K562 (cell line): ENCODE measurements around the gene ADAM15. TPM values are rescaled to one million over a fixed set of nuclear protein-coding genes. Genes with fewer than 3 reads are reported as not detected.
A peak's percentile ranks its signal among the peaks of the same experiment; 100 is the strongest.

Experiments used
- ARHGAP35 ChIP-seq: fragments of 450-650 bp; IDR thresholded peaks from 2 replicates; pipeline ENCODE4 v1.6.1; 2018; ENCODE audit not compliant: partially characterized antibody
- DMBX1 ChIP-seq: fragments of 250-450 bp; sonication (Bioruptor Pico); IDR thresholded peaks from 2 replicates; pipeline ENCODE4 v1.8.0; 2022; ENCODE audit warnings: inconsistent platforms, mild to moderate bottlenecking, moderate library complexity, borderline replicate concordance
- EGR1 ChIP-seq: fragments of 450-650 bp; conservative IDR thresholded peaks from 2 replicates; pipeline ENCODE4 v1.6.1; 2017; ENCODE audit warnings: mild to moderate bottlenecking
- GABPB1 ChIP-seq: sonication (generic); formaldehyde crosslinking; IDR thresholded peaks from 2 replicates; pipeline ENCODE4 v1.8.0; 2022; ENCODE audit warnings: mild to moderate bottlenecking, missing genetic modification reagents
- HMGN3 ChIP-seq: IDR thresholded peaks from 2 replicates; pipeline ENCODE4 v1.6.1; 2011; ENCODE audit warnings: borderline replicate concordance, low read depth, mild to moderate bottlenecking, mixed read lengths, low read length; ENCODE audit not compliant: insufficient read length; ENCODE audit errors: extremely low read depth
- KLF13 ChIP-seq: fragments of 450-650 bp; IDR thresholded peaks from 2 replicates; pipeline ENCODE4 v1.6.1; 2016; ENCODE audit warnings: missing genetic modification characterization, low read depth, mild to moderate bottlenecking, missing compliant biosample characterization, moderate library complexity, borderline replicate concordance
- MTA2 ChIP-seq: fragments of 450-650 bp; IDR thresholded peaks from 2 replicates; pipeline ENCODE4 v1.6.1; 2016; ENCODE audit warnings: low read depth
- NBN ChIP-seq: fragments of 450-650 bp; IDR thresholded peaks from 2 replicates; pipeline ENCODE4 v1.6.1; 2016; ENCODE audit warnings: low read depth, mild to moderate bottlenecking
- NFRKB ChIP-seq: fragments of 450-650 bp; IDR thresholded peaks from 2 replicates; pipeline ENCODE4 v1.6.1; 2016; ENCODE audit warnings: low read depth
- NFYB ChIP-seq: IDR thresholded peaks from 2 replicates; pipeline ENCODE4 v1.6.1; 2011; ENCODE audit warnings: mild to moderate bottlenecking, moderate library complexity; ENCODE audit not compliant: insufficient read length; ENCODE audit errors: extremely low read depth
- RBM14 ChIP-seq: fragments of 200-400 bp; formaldehyde crosslinking; IDR thresholded peaks from 2 replicates; pipeline ENCODE4 v1.6.1; 2018; ENCODE audit warnings: low read depth, mild to moderate bottlenecking, low read length, moderate library complexity, borderline replicate concordance; ENCODE audit not compliant: insufficient read depth
- RBM22 ChIP-seq: fragments of 200-400 bp; formaldehyde crosslinking; IDR thresholded peaks from 2 replicates; pipeline ENCODE4 v1.6.1; 2018; ENCODE audit warnings: low read length, low read depth; ENCODE audit not compliant: poor library complexity, severe bottlenecking
- TAF7 ChIP-seq: fragments of 450-650 bp; IDR thresholded peaks from 2 replicates; pipeline ENCODE4 v1.6.1; 2016; ENCODE audit warnings: missing genetic modification characterization, missing compliant biosample characterization
- VEZF1 ChIP-seq: fragments of 200-800 bp; sonication (Bioruptor generic); IDR thresholded peaks from 2 replicates; pipeline ENCODE4 v1.6.1; 2017; ENCODE audit warnings: missing genetic modification characterization, missing compliant biosample characterization
- ZNF174 ChIP-seq: fragments of 250-450 bp; sonication (Bioruptor Pico); IDR thresholded peaks from 2 replicates; pipeline ENCODE4 v1.4.0; 2020; ENCODE audit warnings: mild to moderate bottlenecking
- ZNF584 ChIP-seq: fragments of 200-800 bp; sonication (Bioruptor generic); IDR thresholded peaks from 2 replicates; pipeline ENCODE4 v1.6.1; 2016; ENCODE audit warnings: low read depth, mild to moderate bottlenecking, missing genetic modification characterization, missing compliant biosample characterization
- ZNF589 ChIP-seq: fragments of 200-800 bp; sonication (Bioruptor generic); IDR thresholded peaks from 2 replicates; pipeline ENCODE4 v1.6.1; 2016; ENCODE audit warnings: low read depth, missing genetic modification characterization, missing compliant biosample characterization
- ZNF707 ChIP-seq: fragments of 250-450 bp; sonication (Bioruptor Pico); conservative IDR thresholded peaks from 2 replicates; pipeline ENCODE4 v1.8.0; 2022; ENCODE audit warnings: inconsistent platforms, mild to moderate bottlenecking, moderate library complexity
- polyA plus RNA-seq, 8 experiments: library from polyadenylated mRNA; depleted of rRNA in 4 of 8; stranded (reverse) in 5 of 8; unstranded in 3 of 8; fragments of >200 nt; fragmentation: Nextera tagmentation in 2 of 8; fragmentation: Illumina TruSeq in 1 of 8; extraction: Ambion mirVana in 2 of 8; extraction: Trizol in 1 of 8; gene quantifications; 2 replicates each; pipeline versions ENCODE4 v1.2.1 to v1.2.3, GENCODE V29; 2011 to 2014; ENCODE audit warnings: inconsistent platforms in 1 of 8, missing spikeins in 1 of 8
- total RNA-seq, 7 experiments: library from RNA; depleted of rRNA in 6 of 7; stranded (reverse); fragments of >200 nt in 6 of 7; fragmentation: Illumina TruSeq in 2 of 7; extraction: Trizol in 2 of 7; gene quantifications; 2 replicates each; pipeline versions ENCODE4 v1.2.1 to v1.2.3, GENCODE V29; 2011 to 2021; ENCODE audit warnings: low replicate concordance in 1 of 7
- TF ChIP-seq, protein P1 (sequence below), 2 experiments: fragments of 450-650 bp; formaldehyde crosslinking in 1 of 2; IDR thresholded peaks; 2 replicates each; pipeline versions ENCODE4 v1.4.0 to v1.6.1; 2014 to 2020; ENCODE audit warnings: mild to moderate bottlenecking in 2 of 2, borderline replicate concordance in 1 of 2, low read depth in 1 of 2

ADAM15 gene
- total and polyA plus RNA-seq, 9 of the 15 experiments (the other 6 are each of a cell fraction or from before 2014, with no cell fraction given), result 0.69 to 72.3 (median 32.8) TPM

DNA sequence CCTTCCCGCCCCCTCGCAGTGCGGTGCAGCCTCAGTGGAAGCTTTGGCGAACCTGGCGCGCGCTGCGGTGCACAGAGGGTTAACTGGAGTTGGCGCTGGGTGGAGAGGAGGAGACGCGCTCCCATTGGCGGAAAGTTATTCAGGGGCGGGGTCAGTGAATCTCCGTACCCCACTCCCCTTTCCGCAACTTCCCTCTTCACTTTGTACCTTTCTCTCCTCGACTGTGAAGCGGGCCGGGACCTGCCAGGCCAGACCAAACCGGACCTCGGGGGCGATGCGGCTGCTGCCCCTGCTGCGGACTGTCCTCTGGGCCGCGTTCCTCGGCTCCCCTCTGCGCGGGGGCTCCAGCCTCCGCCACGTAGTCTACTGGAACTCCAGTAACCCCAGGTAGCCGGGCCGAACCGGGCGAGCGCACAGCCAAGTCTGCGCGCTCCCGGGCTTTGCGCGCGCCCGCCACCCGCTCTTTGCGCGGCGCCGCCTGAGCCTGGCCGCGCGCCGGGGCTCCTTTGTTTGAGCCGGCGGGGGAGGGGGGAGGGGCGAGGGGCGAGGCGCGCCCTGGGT lies 12.5 kb downstream of the ADAM15 start, which contains the start of gene EFNA4 (continued):
- TF ChIP-seq DMBX1 (CRISPR knock-in tag), result peak; percentile 28; the same call in 1 of the 2 replicates
- no peak for TF ChIP-seq ARHGAP35
- TF ChIP-seq TAF7, result 0 out of 2 replicates have a peak, but pooled peaks have one; percentile 48
- TF ChIP-seq NBN, result no peak; the same call in 1 of the 2 replicates
- TF ChIP-seq MTA2, result 0 out of 2 replicates have a peak, but pooled peaks have one; percentile 18
- TF ChIP-seq ZNF589 (CRISPR knock-in tag), result peak; percentile 36; the same call in 1 of the 2 replicates
- peak; percentile 90; the same call in 1 of the 2 replicates for TF ChIP-seq VEZF1
- peak; percentile 44 for TF ChIP-seq RBM22
- TF ChIP-seq NFRKB, result no peak
- TF ChIP-seq RBM14, result no peak
- peak; percentile 79 for TF ChIP-seq ZNF584 (CRISPR knock-in tag)
- no peak for TF ChIP-seq KLF13 (tag)
- TF ChIP-seq NFYB, result peak; percentile 18
- no peak for TF ChIP-seq ZNF707 (CRISPR knock-in tag)
- TF ChIP-seq HMGN3, result peak; percentile 67
- TF ChIP-seq ZNF174, result no peak
- TF ChIP-seq, protein P1, sequence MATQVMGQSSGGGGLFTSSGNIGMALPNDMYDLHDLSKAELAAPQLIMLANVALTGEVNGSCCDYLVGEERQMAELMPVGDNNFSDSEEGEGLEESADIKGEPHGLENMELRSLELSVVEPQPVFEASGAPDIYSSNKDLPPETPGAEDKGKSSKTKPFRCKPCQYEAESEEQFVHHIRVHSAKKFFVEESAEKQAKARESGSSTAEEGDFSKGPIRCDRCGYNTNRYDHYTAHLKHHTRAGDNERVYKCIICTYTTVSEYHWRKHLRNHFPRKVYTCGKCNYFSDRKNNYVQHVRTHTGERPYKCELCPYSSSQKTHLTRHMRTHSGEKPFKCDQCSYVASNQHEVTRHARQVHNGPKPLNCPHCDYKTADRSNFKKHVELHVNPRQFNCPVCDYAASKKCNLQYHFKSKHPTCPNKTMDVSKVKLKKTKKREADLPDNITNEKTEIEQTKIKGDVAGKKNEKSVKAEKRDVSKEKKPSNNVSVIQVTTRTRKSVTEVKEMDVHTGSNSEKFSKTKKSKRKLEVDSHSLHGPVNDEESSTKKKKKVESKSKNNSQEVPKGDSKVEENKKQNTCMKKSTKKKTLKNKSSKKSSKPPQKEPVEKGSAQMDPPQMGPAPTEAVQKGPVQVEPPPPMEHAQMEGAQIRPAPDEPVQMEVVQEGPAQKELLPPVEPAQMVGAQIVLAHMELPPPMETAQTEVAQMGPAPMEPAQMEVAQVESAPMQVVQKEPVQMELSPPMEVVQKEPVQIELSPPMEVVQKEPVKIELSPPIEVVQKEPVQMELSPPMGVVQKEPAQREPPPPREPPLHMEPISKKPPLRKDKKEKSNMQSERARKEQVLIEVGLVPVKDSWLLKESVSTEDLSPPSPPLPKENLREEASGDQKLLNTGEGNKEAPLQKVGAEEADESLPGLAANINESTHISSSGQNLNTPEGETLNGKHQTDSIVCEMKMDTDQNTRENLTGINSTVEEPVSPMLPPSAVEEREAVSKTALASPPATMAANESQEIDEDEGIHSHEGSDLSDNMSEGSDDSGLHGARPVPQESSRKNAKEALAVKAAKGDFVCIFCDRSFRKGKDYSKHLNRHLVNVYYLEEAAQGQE (IDR thresholded peaks at IDR 0.05; ENCODE audit: borderline replicate concordance), result peak; percentile 74
- TF ChIP-seq, protein P1 (CRISPR knock-in tag; IDR thresholded peaks at IDR 0.05; ENCODE audit: low read depth), result no peak; the same call in 1 of the 2 replicates
- 0 out of 2 replicates have a peak, but pooled peaks have one; percentile 5 for TF ChIP-seq GABPB1 (CRISPR knock-in tag)
- 0 out of 2 replicates have a peak, but pooled peaks have one; percentile 9 for TF ChIP-seq EGR1
